Spleen (tissue), 11 donors: ENCODE measurements around the gene PDE4A. TPM values are rescaled to one million over a fixed set of nuclear protein-coding genes. Genes with fewer than 3 reads are reported as not detected.

Experiments
- DNase-seq: peaks from one replicate; pipeline ENCODE4 v3.0.0-alpha.2; 2020
- H3K27ac ChIP-seq, 8 donors: fragments of 200-600 bp; sonication (generic) in 7 of 8; 1 replicate in 4 of 8; 2 replicates in 4 of 8; pipeline versions ENCODE4 v1.5.0 to v1.8.0; 2016 to 2021; ENCODE audit warnings: inconsistent platforms in 4 of 8, mild to moderate bottlenecking in 4 of 8, moderate library complexity in 1 of 8
- H3K27me3 ChIP-seq, 7 donors: fragments of 200-600 bp; sonication (generic) in 6 of 7; replicated peaks in 1 of 7; 1 replicate in 4 of 7; 2 replicates in 3 of 7; pipeline versions ENCODE4 v1.5.0 to v1.8.0; 2016 to 2021; ENCODE audit warnings: inconsistent platforms in 3 of 7, mild to moderate bottlenecking in 1 of 7
- H3K36me3 ChIP-seq, 6 donors: fragments of 200-600 bp; sonication (generic) in 5 of 6; 1 replicate in 4 of 6; 2 replicates in 2 of 6; pipeline versions ENCODE4 v1.5.0 to v1.8.0; 2016 to 2021; ENCODE audit warnings: inconsistent platforms in 2 of 6
- H3K4me1 ChIP-seq, 6 donors: fragments of 200-600 bp; sonication (generic) in 5 of 6; 1 replicate in 3 of 6; 2 replicates in 3 of 6; pipeline versions ENCODE4 v1.5.0 to v1.8.0; 2016 to 2021; ENCODE audit warnings: inconsistent platforms in 3 of 6
- H3K4me3 ChIP-seq, 8 donors: fragments of 200-600 bp; sonication (generic) in 7 of 8; 1 replicate in 4 of 8; 2 replicates in 4 of 8; pipeline versions ENCODE4 v1.5.0 to v1.8.0; 2016 to 2021; ENCODE audit warnings: inconsistent platforms in 4 of 8, mild to moderate bottlenecking in 4 of 8, moderate library complexity in 2 of 8
- H3K9me3 ChIP-seq, 8 donors: fragments of 200-600 bp; sonication (generic) in 7 of 8; 1 replicate in 4 of 8; 2 replicates in 4 of 8; pipeline versions ENCODE4 v1.5.0 to v1.8.0; 2016 to 2021; ENCODE audit warnings: inconsistent platforms in 4 of 8
- CTCF ChIP-seq, 11 experiments: fragments of 200-600 bp in 7 of 11; fragments of 450-650 bp in 4 of 11; sonication (generic) in 4 of 11; IDR thresholded peaks in 8 of 11; conservative IDR thresholded peaks in 3 of 11; 1 replicate in 7 of 11; 2 replicates in 4 of 11; pipeline versions ENCODE4 v1.4.0 to v1.8.0; 2016 to 2021; ENCODE audit warnings: antibody characterized with exemption in 11 of 11, inconsistent platforms in 4 of 11, mild to moderate bottlenecking in 1 of 11
- POLR2A ChIP-seq, 3 donors: fragments of 450-650 bp; IDR thresholded peaks; one replicate each; pipeline ENCODE4 v1.5.1; 2017; ENCODE audit warnings: antibody characterized with exemption in 3 of 3, mild to moderate bottlenecking in 1 of 3
- POLR2AphosphoS5 ChIP-seq, 3 donors: sonication (generic); formaldehyde crosslinking; IDR thresholded peaks; one replicate each; pipeline ENCODE4 v1.5.1; 2017; ENCODE audit warnings: antibody characterized with exemption in 3 of 3
- WGBS, 5 donors: extraction: QIAGEN DNeasy Blood & Tissue Kit in 3 of 5; methylation state at CpG; one replicate each; pipeline versions ENCODE4 v1.1.5 to v1.1.7; 2013 to 2018; 5-methylcytosine and 5-hydroxymethylcytosine counted together
- intact Hi-C: fragments of 100-400 bp; cut with DNase I; formaldehyde crosslinking; loops from one replicate; pipeline ENCODE4 v1.15.0; 2023; ENCODE audit warnings: low total_unique reads
- polyA plus RNA-seq, 3 donors: library from polyadenylated mRNA; stranded (reverse); fragments of 200-250 nt; gene quantifications; one replicate each; pipeline ENCODE4 v1.2.1, GENCODE V29; 2013
- total RNA-seq, 7 donors: library from RNA; depleted of rRNA in 3 of 7; stranded (reverse); fragments of >200 nt in 3 of 7; fragmentation: NEBNext Ultra II Directional in 4 of 7; extraction: Animal tissue kit (Norgen Biotek cat#: 25700) in 4 of 7; gene quantifications; one replicate each; pipeline versions ENCODE4 v1.1.0 to v1.2.1, GENCODE V29; 2016 to 2021
- donor health status: healthy with polysubstance abuse.
- donor health status: DM: no; HTN: no; CAD: no; lungs with moderate emphysema.
- donor health status: DM: no; HTN: no; CAD: no.
- donor health status: Bipolar disorder and iron deficiency.
- donor health status: healthy.
- donor health status: DM: no; HTN: no; CAD: no.
- donor health status: DM: yes; HTN: yes; CAD: no.

PDE4A gene
- total and polyA plus RNA-seq, 10 donors, result 2.1 to 17.3 (median 12.7) TPM

GRCh38 chr19:10392120-10392519, 28.2 kb upstream of the PDE4A start:
- Histone ChIP-seq H3K27me3 (no peaks in the 10 kb centered on the region), H3K9me3 (no peaks in the 10 kb centered on the region), H3K4me1 (peaks cover 0 to 42% (median 10%) of the 10 kb centered on the region in 6 donors), H3K36me3 (peaks cover 0 to 71% (median 56%) of the 10 kb centered on the region in 6 donors), H3K4me3 (no peak overlapping the region), H3K27ac (no peak overlapping the region)
- no peak for DNase-seq
- intact Hi-C loops, result no loop called here
- no peak for TF ChIP-seq POLR2A (IDR thresholded peaks at IDR 0.05)
- no peak for TF ChIP-seq POLR2AphosphoS5 (IDR thresholded peaks at IDR 0.05)
- TF ChIP-seq CTCF (IDR thresholded peaks at IDR 0.05 in 8 of 11, conservative IDR thresholded peaks at IDR 0.05 in 3 of 11), result no peak
- WGBS, 5 donors, result 84 to 95% (median 88%) methylated on average over 6 of the region's 6 CpGs

GRCh38 chr19:10393137-10393536, 27.2 kb upstream of the PDE4A start:
- intact Hi-C loops, result no loop called here
- Histone ChIP-seq H3K9me3 (no peaks in the 10 kb centered on the region), H3K27me3 (no peaks in the 10 kb centered on the region), H3K4me1 (peaks cover 0 to 52% (median 16%) of the 10 kb centered on the region in 6 donors), H3K4me3 (no peak overlapping the region), H3K27ac (no peak overlapping the region), H3K36me3 (peaks cover 0 to 80% (median 56%) of the 10 kb centered on the region in 6 donors)
- 92 to 95% (median 93%) methylated on average over 22 to 24 of the region's 24 CpGs for WGBS, 5 donors
- TF ChIP-seq CTCF (IDR thresholded peaks at IDR 0.05 in 8 of 11, conservative IDR thresholded peaks at IDR 0.05 in 3 of 11) (no peak), POLR2AphosphoS5 (IDR thresholded peaks at IDR 0.05) (peak in 1 of 3 donors; percentile 27), POLR2A (IDR thresholded peaks at IDR 0.05) (no peak)
- no peak for DNase-seq

GRCh38 chr19:10395003-10395402, 25.3 kb upstream of the PDE4A start:
- TF ChIP-seq CTCF (IDR thresholded peaks at IDR 0.05 in 8 of 11, conservative IDR thresholded peaks at IDR 0.05 in 3 of 11) (no peak), POLR2A (IDR thresholded peaks at IDR 0.05) (no peak), POLR2AphosphoS5 (IDR thresholded peaks at IDR 0.05) (no peak)
- Histone ChIP-seq H3K27me3 (no peaks in the 10 kb centered on the region), H3K4me3 (no peak overlapping the region), H3K27ac (no peak overlapping the region), H3K4me1 (peaks cover 8 to 53% (median 20%) of the 10 kb centered on the region in 6 donors), H3K36me3 (peaks cover 0 to 98% (median 56%) of the 10 kb centered on the region in 6 donors), H3K9me3 (no peaks in the 10 kb centered on the region)
- WGBS, 5 donors, result 89 to 97% (median 94%) methylated on average over 9 to 12 of the region's 12 CpGs
- no peak for DNase-seq
- intact Hi-C loops, result no loop called here

GRCh38 chr19:10395436-10395835, 24.9 kb upstream of the PDE4A start:
- 90 to 96% (median 95%) methylated on average over 26 of the region's 26 CpGs for WGBS, 5 donors
- Histone ChIP-seq H3K4me1 (peaks cover 9 to 53% (median 24%) of the 10 kb centered on the region in 6 donors), H3K27ac (no peak overlapping the region), H3K27me3 (no peaks in the 10 kb centered on the region), H3K4me3 (no peak overlapping the region), H3K36me3 (peaks cover 0 to 98% (median 56%) of the 10 kb centered on the region in 6 donors), H3K9me3 (no peaks in the 10 kb centered on the region)
- TF ChIP-seq CTCF (IDR thresholded peaks at IDR 0.05 in 8 of 11, conservative IDR thresholded peaks at IDR 0.05 in 3 of 11) (no peak), POLR2A (IDR thresholded peaks at IDR 0.05) (no peak), POLR2AphosphoS5 (IDR thresholded peaks at IDR 0.05) (peak in 1 of 3 donors; percentile 20)
- no peak for DNase-seq
- intact Hi-C loops, result no loop called here
